Occipital lobe (tissue), 2 donors: ENCODE data around the gene TBC1D4. TPM values are rescaled to one million over a fixed set of nuclear protein-coding genes. Genes with fewer than 3 reads are reported as not detected.

Source experiments
- DNase-seq: peaks from one replicate; lab custom pipeline; 2025; lab: John Stamatoyannopoulos, UW
- total RNA-seq: library from RNA; depleted of rRNA; stranded (reverse); fragments of >200 nt; gene quantifications from one replicate; pipeline ENCODE4 v1.2.3, GENCODE V29; 2014

The TBC1D4 gene
- total RNA-seq, 1 donor from 2014 or later: 17.6 TPM

- no peak for DNase-seq
Observed at GRCh38 chr13:75393839-75394520, 88.0 kb downstream of the TBC1D4 start.

- no peak for DNase-seq
Observed at GRCh38 chr13:75391432-75392100, 90.4 kb downstream of the TBC1D4 start.

- DNase-seq: no peak
Observed at GRCh38 chr13:75390229-75390628, 91.7 kb downstream of the TBC1D4 start.

GRCh38 chr13:75385708-75386083 is 96.3 kb downstream of the TBC1D4 start:
- no peak for DNase-seq

GRCh38 chr13:75384879-75385707 is 96.9 kb downstream of the TBC1D4 start:
- no peak for DNase-seq

- DNase-seq: no peak
Observed at GRCh38 chr13:75383064-75383715, 98.8 kb downstream of the TBC1D4 start.

GRCh38 chr13:75378301-75378700 is 103.7 kb downstream of the TBC1D4 start:
- no peak for DNase-seq

- DNase-seq: no peak
Observed at GRCh38 chr13:75376792-75377402, 105.1 kb downstream of the TBC1D4 start.

GRCh38 chr13:75375329-75375728 is 106.6 kb downstream of the TBC1D4 start:
- no peak for DNase-seq

GRCh38 chr13:75373988-75374387 is 108.0 kb downstream of the TBC1D4 start:
- no peak for DNase-seq

GRCh38 chr13:75372923-75373841 is 108.8 kb downstream of the TBC1D4 start:
- no peak for DNase-seq

GRCh38 chr13:75372517-75372916 is 109.5 kb downstream of the TBC1D4 start:
- no peak for DNase-seq

- no peak for DNase-seq
Observed at GRCh38 chr13:75371203-75371602, 110.8 kb downstream of the TBC1D4 start.

- no peak for DNase-seq
Observed at GRCh38 chr13:75370774-75371173, 111.2 kb downstream of the TBC1D4 start.

GRCh38 chr13:75369981-75370380 is 112.0 kb downstream of the TBC1D4 start:
- DNase-seq: no peak

- DNase-seq: no peak
Observed at GRCh38 chr13:75368167-75368566, 113.8 kb downstream of the TBC1D4 start.

- no peak for DNase-seq
Observed at GRCh38 chr13:75366380-75367280, 115.3 kb downstream of the TBC1D4 start.

- DNase-seq: no peak
Observed at GRCh38 chr13:75365724-75366173, 116.2 kb downstream of the TBC1D4 start.

- DNase-seq: no peak
Observed at GRCh38 chr13:75364131-75364713, 117.7 kb downstream of the TBC1D4 start.
